Measurements from ENCODE around the gene MGST2. TPM values are rescaled to one million over a fixed set of nuclear protein-coding genes. Genes with fewer than 3 reads are reported as not detected.

The MGST2 gene
- total and polyA plus RNA-seq, 10 of the 15 experiments (the other 5 are each of a cell fraction or from before 2014, with no cell fraction given), result 19.0 to 50.1 (median 30.6) TPM

GRCh38 chr4:139736661-139737060 lies 71.0 kb downstream of the MGST2 start (continued):
- TF ChIP-seq POLR2AphosphoS5 (IDR thresholded peaks at IDR 0.05; ENCODE audit: low read length), result no peak
- TF ChIP-seq ETV6 (conservative IDR thresholded peaks at IDR 0.05 in 1 of 2, IDR thresholded peaks at IDR 0.05 in 1 of 2; ENCODE audit: borderline replicate concordance in 1 of 2, low read depth in 1 of 2), result no peak

- ATAC-seq (no peak), DNase-seq (ENCODE audit: low read depth, low spot score) (no peak), FAIRE-seq (no peak)
- no peaks in the 10 kb centered on the region for H3K4me1 ChIP-seq (ENCODE audit: control insufficient read depth, insufficient read depth, low read length)
- H3K9ac ChIP-seq (ENCODE audit: control insufficient read depth, insufficient read depth, low read length), result no peak overlapping the region
- no TSS peak for BruUV-seq (replicated peaks)
- ChIA-PET RAD21 (ENCODE audit: unreplicated experiment) (no interaction called here), SMC1A (ENCODE audit: uncharacterized antibody, unreplicated experiment) (interaction anchor here (1.9 kb wide), 1 partner anchor 11 kb away, joined by 7 read pairs; no protein-coding TSS in a partner anchor), CTCF (interaction anchor here (0.5 to 0.7 kb wide), 2 partner anchors 514 to 830 kb away, joined by 3 read pairs; no protein-coding TSS in a partner anchor), POLR2A (interaction anchor here (0.6 kb wide), 1 partner anchor 1524 kb away, joined by 3 read pairs; no protein-coding TSS in a partner anchor)
- H3K4me2 ChIP-seq (ENCODE audit: control insufficient read depth, insufficient read depth), result no peak overlapping the region
- H3K36me3 ChIP-seq (ENCODE audit: control insufficient read depth in 2 of 2, insufficient read depth in 2 of 2, low read length in 1 of 2), result no peaks in the 10 kb centered on the region
- H4K20me1 ChIP-seq (ENCODE audit: control insufficient read depth, insufficient read depth), result no peaks in the 10 kb centered on the region
- no peaks in the 10 kb centered on the region for H3K79me2 ChIP-seq (ENCODE audit: control insufficient read depth, insufficient read depth, low read length)
- in situ Hi-C loops (cut with MboI) (no loop called here), intact Hi-C loops (cut with micrococcal nuclease; ENCODE audit: unreplicated experiment) (loop anchor here (5.0 to 10.0 kb wide), 2 partner anchors 306 to 513 kb away; no protein-coding TSS in a partner anchor)
- no peaks in the 10 kb centered on the region for H3K9me3 ChIP-seq (replicated peaks; ENCODE audit: control insufficient read depth, insufficient read depth, low read length)
- H3K4me3 ChIP-seq, result no peak overlapping the region
- peaks cover 8 to 19% of the 10 kb centered on the region in 2 experiments for H3K27me3 ChIP-seq (replicated peaks in 1 of 2; ENCODE audit: control insufficient read depth in 2 of 2, insufficient read depth in 2 of 2, low read length in 1 of 2)
- H2AFZ ChIP-seq (ENCODE audit: control insufficient read depth, low read depth, low read length), result no peak overlapping the region
- H3K27ac ChIP-seq (ENCODE audit: control insufficient read depth, insufficient read depth), result no peak overlapping the region
- 0% methylated on average over 2 of the region's 2 CpGs for WGBS (ENCODE audit: insufficient coverage, insufficient replicate concordance, low lambda C conversion rate, missing lambda C conversion rate)
- TF ChIP-seq MEF2A (IDR thresholded peaks at IDR 0.05; ENCODE audit: insufficient read depth, low read depth, low read length) (no peak), POU2F2 (IDR thresholded peaks at IDR 0.05; ENCODE audit: borderline replicate concordance, low read depth, low read length) (no peak), POLR2AphosphoS2 (IDR thresholded peaks at IDR 0.05; ENCODE audit: low read depth, low read length) (no peak), HCFC1 (IDR thresholded peaks at IDR 0.05; ENCODE audit: low read length) (no peak), ASH2L (IDR thresholded peaks at IDR 0.05; ENCODE audit: borderline replicate concordance, low read depth) (no peak), ATF3 (IDR thresholded peaks at IDR 0.05; ENCODE audit: borderline replicate concordance, extremely low read depth, low read depth, low read length) (no peak), TBL1XR1 (IDR thresholded peaks at IDR 0.05; ENCODE audit: low read depth, low read length) (no peak), FOXK2 (IDR thresholded peaks at IDR 0.05) (no peak), HDAC6 (IDR thresholded peaks at IDR 0.05; ENCODE audit: unreplicated experiment) (no peak), IKZF2 (IDR thresholded peaks at IDR 0.05) (no peak), EZH2 (IDR thresholded peaks at IDR 0.05; ENCODE audit: borderline replicate concordance, control insufficient read depth, low read depth, low read length) (no peak), RCOR1 (conservative IDR thresholded peaks at IDR 0.05; ENCODE audit: low read depth, low read length) (no peak), HSF1 (IDR thresholded peaks at IDR 0.05; ENCODE audit: low read depth, low read length) (no peak), KDM1A (IDR thresholded peaks at IDR 0.05; ENCODE audit: borderline replicate concordance) (no peak), HDAC2 (IDR thresholded peaks at IDR 0.05) (no peak)
- TF ChIP-seq, protein P1, sequence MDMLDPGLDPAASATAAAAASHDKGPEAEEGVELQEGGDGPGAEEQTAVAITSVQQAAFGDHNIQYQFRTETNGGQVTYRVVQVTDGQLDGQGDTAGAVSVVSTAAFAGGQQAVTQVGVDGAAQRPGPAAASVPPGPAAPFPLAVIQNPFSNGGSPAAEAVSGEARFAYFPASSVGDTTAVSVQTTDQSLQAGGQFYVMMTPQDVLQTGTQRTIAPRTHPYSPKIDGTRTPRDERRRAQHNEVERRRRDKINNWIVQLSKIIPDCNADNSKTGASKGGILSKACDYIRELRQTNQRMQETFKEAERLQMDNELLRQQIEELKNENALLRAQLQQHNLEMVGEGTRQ (IDR thresholded peaks at IDR 0.05; ENCODE audit: borderline replicate concordance, low read depth, low read length), result no peak
These were observed 73.4 kb downstream of the MGST2 start for GRCh38 chr4:139738846-139739613.
